SK-N-SH (cell line): ENCODE data around the gene IDH3G. TPM values are rescaled to one million over a fixed set of nuclear protein-coding genes. Genes with fewer than 3 reads are reported as not detected.

ENCODE experiments used
- CTCF ChIA-PET: fragments of 300-600, 350-600 bp; formaldehyde crosslinking; extraction: SDS; loops from one replicate; lab custom pipeline; 2021; lab: Yijun Ruan, JAX
- POLR2A ChIA-PET: fragments of 350-600 bp; sonication (Branson Sonifier 250); formaldehyde crosslinking; extraction: SDS; loops from one replicate; lab custom pipeline; 2020; ENCODE audit warnings: antibody characterized with exemption, inconsistent platforms; lab: Yijun Ruan, JAX
- DNase-seq: peaks from one replicate; pipeline ENCODE4 v3.0.0; 2012
- H2AFZ ChIP-seq: fragments of 200-600 bp; sonication (generic); 2 replicates; pipeline ENCODE4 v1.8.1; 2016; ENCODE audit warnings: antibody characterized with exemption, mild to moderate bottlenecking, low read depth
- H3F3A ChIP-seq: fragments of 200-600 bp; sonication (generic); replicated peaks from 2 replicates; pipeline ENCODE3; 2016; ENCODE audit warnings: antibody characterized with exemption, mild to moderate bottlenecking; ENCODE audit not compliant: insufficient read depth
- H3K27ac ChIP-seq, 2 experiments: fragments of 200-500 bp in 1 of 2; fragments of 200-600 bp in 1 of 2; sonication (Bioruptor generic) in 1 of 2; sonication (generic), shearing (Covaris generic) in 1 of 2; 2 replicates each; pipeline versions ENCODE4 v1.5.1 to v1.6.1; 2014 to 2016; ENCODE audit warnings: low read depth in 2 of 2, inconsistent platforms in 1 of 2, low read length in 1 of 2, mild to moderate bottlenecking in 1 of 2, mixed read lengths in 1 of 2
- H3K27me3 ChIP-seq: fragments of 200-600 bp; sonication (generic), shearing (Covaris generic); 2 replicates; pipeline ENCODE4 v1.6.1; 2016; ENCODE audit warnings: mixed run types; ENCODE audit not compliant: insufficient read depth
- H3K36me3 ChIP-seq, 2 experiments: fragments of 200-500 bp in 1 of 2; fragments of 200-600 bp in 1 of 2; sonication (Bioruptor generic) in 1 of 2; sonication (generic) in 1 of 2; replicated peaks in 1 of 2; 2 replicates each; pipeline versions ENCODE3 to v1.5.1; 2014 to 2016; ENCODE audit warnings: low read length in 1 of 2, mild to moderate bottlenecking in 1 of 2; ENCODE audit not compliant: insufficient read depth in 2 of 2, control insufficient read depth in 1 of 2
- H3K4me1 ChIP-seq, 2 experiments: fragments of 200-500 bp in 1 of 2; fragments of 200-600 bp in 1 of 2; sonication (Bioruptor generic) in 1 of 2; sonication (generic), shearing (Covaris generic) in 1 of 2; 2 replicates each; pipeline versions ENCODE4 v1.5.1 to v1.6.1; 2014 to 2016; ENCODE audit warnings: low read depth in 1 of 2, low read length in 1 of 2, mixed run types in 1 of 2; ENCODE audit not compliant: insufficient read depth in 2 of 2, control insufficient read depth in 1 of 2
- H3K4me2 ChIP-seq: fragments of 200-600 bp; sonication (generic), shearing (Covaris generic); 2 replicates; pipeline ENCODE4 v1.6.1; 2017; ENCODE audit warnings: mixed run types
- H3K4me3 ChIP-seq, 2 experiments: fragments of 200-500 bp in 1 of 2; fragments of 200-600 bp in 1 of 2; sonication (Bioruptor generic) in 1 of 2; sonication (generic), shearing (Covaris generic) in 1 of 2; 2 replicates each; pipeline versions ENCODE4 v1.5.1 to v1.8.1; 2014 to 2016; ENCODE audit warnings: low read depth in 2 of 2, inconsistent platforms in 1 of 2, low read length in 1 of 2, mild to moderate bottlenecking in 1 of 2, mixed read lengths in 1 of 2, moderate library complexity in 1 of 2
- H3K79me2 ChIP-seq: fragments of 200-600 bp; sonication (generic); 2 replicates; pipeline ENCODE4 v1.8.1; 2017; ENCODE audit warnings: mild to moderate bottlenecking; ENCODE audit not compliant: insufficient read depth
- H3K9ac ChIP-seq: fragments of 200-600 bp; sonication (generic); 2 replicates; pipeline ENCODE4 v1.6.1; 2017; ENCODE audit warnings: mixed run types
- H3K9me2 ChIP-seq: fragments of 200-600 bp; sonication (generic); 2 replicates; pipeline ENCODE4 v1.6.1; 2017; ENCODE audit warnings: mixed run types
- H3K9me3 ChIP-seq: fragments of 200-600 bp; sonication (generic); 2 replicates; pipeline ENCODE4 v1.6.1; 2017; ENCODE audit warnings: mixed run types, mild to moderate bottlenecking, moderate library complexity
- H4K20me1 ChIP-seq: fragments of 200-600 bp; sonication (generic); 2 replicates; pipeline ENCODE4 v1.6.1; 2017; ENCODE audit warnings: mild to moderate bottlenecking, mixed run types; ENCODE audit not compliant: insufficient read depth
- CHD2 ChIP-seq: fragments of 150-350 bp; IDR thresholded peaks from 2 replicates; pipeline ENCODE4 v1.6.1; 2018; ENCODE audit warnings: low read length; ENCODE audit not compliant: partially characterized antibody
- EP300 ChIP-seq, 2 experiments: IDR thresholded peaks; 2 replicates each; pipeline versions ENCODE4 v1.4.0 to v1.6.1; 2012; ENCODE audit warnings: borderline replicate concordance in 1 of 2, low read depth in 1 of 2, low read length in 1 of 2
- EZH2phosphoT487 ChIP-seq: fragments of 200-600 bp; sonication (generic); IDR thresholded peaks from 2 replicates; pipeline ENCODE4 v1.6.1; 2017; ENCODE audit warnings: low read depth, mixed run types, mild to moderate bottlenecking, antibody characterized with exemption, moderate library complexity, borderline replicate concordance
- MEF2A ChIP-seq: IDR thresholded peaks from 2 replicates; pipeline ENCODE4 v1.4.0; 2012; ENCODE audit warnings: low read depth, borderline replicate concordance
- MXI1 ChIP-seq: IDR thresholded peaks from 2 replicates; pipeline ENCODE4 v1.6.1; 2012; ENCODE audit warnings: mild to moderate bottlenecking, low read depth, low read length, improper control_type of control experiment
- NFIC ChIP-seq: IDR thresholded peaks from 2 replicates; pipeline ENCODE4 v1.4.0; 2012; ENCODE audit warnings: borderline replicate concordance
- RAD21 ChIP-seq: IDR thresholded peaks from 2 replicates; pipeline ENCODE4 v1.6.1; 2012; ENCODE audit warnings: mild to moderate bottlenecking, low read length
- RCOR1 ChIP-seq: fragments of 150-350 bp; IDR thresholded peaks from 2 replicates; pipeline ENCODE4 v1.6.1; 2017; ENCODE audit warnings: antibody characterized with exemption, low read length
- RFX5 ChIP-seq: IDR thresholded peaks from 2 replicates; pipeline ENCODE4 v1.6.1; 2012; ENCODE audit warnings: mild to moderate bottlenecking, improper control_type of control experiment, low read length
- SMC3 ChIP-seq: IDR thresholded peaks from 2 replicates; pipeline ENCODE4 v1.6.1; 2012; ENCODE audit warnings: low read depth, low read length, improper control_type of control experiment
- TCF12 ChIP-seq: IDR thresholded peaks from 2 replicates; pipeline ENCODE4 v1.4.0; 2012
- TEAD4 ChIP-seq: IDR thresholded peaks from 2 replicates; pipeline ENCODE4 v1.4.0; 2012; ENCODE audit warnings: mild to moderate bottlenecking, borderline replicate concordance; ENCODE audit not compliant: insufficient read depth
- YY1 ChIP-seq: IDR thresholded peaks from 2 replicates; pipeline ENCODE4 v1.4.0; 2012; ENCODE audit warnings: low read depth, mild to moderate bottlenecking
- WGBS: methylation state at CpG from one replicate; pipeline ENCODE4 v1.1.6; 2017; ENCODE audit warnings: low lambda C conversion rate; 5-methylcytosine and 5-hydroxymethylcytosine counted together
- polyA plus RNA-seq, 3 experiments: library from polyadenylated mRNA; depleted of rRNA; stranded (reverse); fragments of >200 nt; gene quantifications; 2 replicates each; pipeline ENCODE4 v1.2.3, GENCODE V29; 2012
- TF ChIP-seq, protein P1 (sequence below): fragments of 150-350 bp; IDR thresholded peaks from 2 replicates; pipeline ENCODE4 v1.6.1; 2017; ENCODE audit warnings: antibody characterized with exemption, low read length, low read depth, borderline replicate concordance
- TF ChIP-seq, protein P2 (sequence below): fragments of 150-350 bp; IDR thresholded peaks from 2 replicates; pipeline ENCODE4 v1.6.1; 2016; ENCODE audit warnings: mild to moderate bottlenecking, low read depth, low read length
- TF ChIP-seq, protein P3 (sequence below): IDR thresholded peaks from 2 replicates; pipeline ENCODE4 v1.6.1; 2012; ENCODE audit warnings: mild to moderate bottlenecking, low read depth, low read length, moderate library complexity
- TF ChIP-seq, protein P4 (sequence below): IDR thresholded peaks from 2 replicates; pipeline ENCODE4 v1.4.0; 2012; ENCODE audit warnings: low read depth
- TF ChIP-seq, protein P5 (sequence below): IDR thresholded peaks from 2 replicates; pipeline ENCODE4; 2012
- TF ChIP-seq, protein P6 (sequence below): IDR thresholded peaks from 2 replicates; pipeline ENCODE4 v1.4.0; 2012; ENCODE audit warnings: low read depth, borderline replicate concordance

The IDH3G gene
- polyA plus RNA-seq, 1 of the 3 experiments (the other 2 are of a cell fraction), result 107 TPM

DNA sequence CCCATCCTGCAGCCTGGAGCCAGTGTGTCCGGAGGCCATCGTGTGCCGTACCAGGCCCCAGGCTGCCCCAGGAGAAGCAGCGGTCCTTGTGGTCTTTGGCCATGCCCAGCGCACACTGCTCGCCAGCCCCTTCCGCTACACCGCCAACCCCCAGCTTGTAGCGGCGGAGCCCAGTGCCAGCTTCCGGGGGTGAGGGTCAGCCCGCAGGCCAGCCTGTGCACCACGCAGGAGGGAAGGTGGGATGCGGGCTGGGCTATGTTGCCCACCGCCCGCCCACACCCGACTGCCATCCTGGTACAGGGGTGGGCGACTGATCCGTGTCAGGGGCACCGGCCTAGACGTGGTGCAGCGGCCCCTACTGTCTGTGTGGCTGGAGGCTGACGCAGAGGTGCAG lies 21.0 kb downstream of the IDH3G start:
- H3K4me3 ChIP-seq, result no peak overlapping the region
- CTCF ChIA-PET, result interaction anchor here (1.0 kb wide), 1 partner anchor 174 kb away, joined by 6 read pairs; no protein-coding TSS in a partner anchor
- no peak for TF ChIP-seq TEAD4
- no peak for TF ChIP-seq EZH2phosphoT487
- TF ChIP-seq SMC3, result no peak
- TF ChIP-seq, protein P1, sequence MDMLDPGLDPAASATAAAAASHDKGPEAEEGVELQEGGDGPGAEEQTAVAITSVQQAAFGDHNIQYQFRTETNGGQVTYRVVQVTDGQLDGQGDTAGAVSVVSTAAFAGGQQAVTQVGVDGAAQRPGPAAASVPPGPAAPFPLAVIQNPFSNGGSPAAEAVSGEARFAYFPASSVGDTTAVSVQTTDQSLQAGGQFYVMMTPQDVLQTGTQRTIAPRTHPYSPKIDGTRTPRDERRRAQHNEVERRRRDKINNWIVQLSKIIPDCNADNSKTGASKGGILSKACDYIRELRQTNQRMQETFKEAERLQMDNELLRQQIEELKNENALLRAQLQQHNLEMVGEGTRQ, result no peak
- no peak for TF ChIP-seq CHD2
- no peak for TF ChIP-seq RAD21
- TF ChIP-seq, protein P2, sequence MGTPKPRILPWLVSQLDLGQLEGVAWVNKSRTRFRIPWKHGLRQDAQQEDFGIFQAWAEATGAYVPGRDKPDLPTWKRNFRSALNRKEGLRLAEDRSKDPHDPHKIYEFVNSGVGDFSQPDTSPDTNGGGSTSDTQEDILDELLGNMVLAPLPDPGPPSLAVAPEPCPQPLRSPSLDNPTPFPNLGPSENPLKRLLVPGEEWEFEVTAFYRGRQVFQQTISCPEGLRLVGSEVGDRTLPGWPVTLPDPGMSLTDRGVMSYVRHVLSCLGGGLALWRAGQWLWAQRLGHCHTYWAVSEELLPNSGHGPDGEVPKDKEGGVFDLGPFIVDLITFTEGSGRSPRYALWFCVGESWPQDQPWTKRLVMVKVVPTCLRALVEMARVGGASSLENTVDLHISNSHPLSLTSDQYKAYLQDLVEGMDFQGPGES, result no peak
- TF ChIP-seq, protein P3, sequence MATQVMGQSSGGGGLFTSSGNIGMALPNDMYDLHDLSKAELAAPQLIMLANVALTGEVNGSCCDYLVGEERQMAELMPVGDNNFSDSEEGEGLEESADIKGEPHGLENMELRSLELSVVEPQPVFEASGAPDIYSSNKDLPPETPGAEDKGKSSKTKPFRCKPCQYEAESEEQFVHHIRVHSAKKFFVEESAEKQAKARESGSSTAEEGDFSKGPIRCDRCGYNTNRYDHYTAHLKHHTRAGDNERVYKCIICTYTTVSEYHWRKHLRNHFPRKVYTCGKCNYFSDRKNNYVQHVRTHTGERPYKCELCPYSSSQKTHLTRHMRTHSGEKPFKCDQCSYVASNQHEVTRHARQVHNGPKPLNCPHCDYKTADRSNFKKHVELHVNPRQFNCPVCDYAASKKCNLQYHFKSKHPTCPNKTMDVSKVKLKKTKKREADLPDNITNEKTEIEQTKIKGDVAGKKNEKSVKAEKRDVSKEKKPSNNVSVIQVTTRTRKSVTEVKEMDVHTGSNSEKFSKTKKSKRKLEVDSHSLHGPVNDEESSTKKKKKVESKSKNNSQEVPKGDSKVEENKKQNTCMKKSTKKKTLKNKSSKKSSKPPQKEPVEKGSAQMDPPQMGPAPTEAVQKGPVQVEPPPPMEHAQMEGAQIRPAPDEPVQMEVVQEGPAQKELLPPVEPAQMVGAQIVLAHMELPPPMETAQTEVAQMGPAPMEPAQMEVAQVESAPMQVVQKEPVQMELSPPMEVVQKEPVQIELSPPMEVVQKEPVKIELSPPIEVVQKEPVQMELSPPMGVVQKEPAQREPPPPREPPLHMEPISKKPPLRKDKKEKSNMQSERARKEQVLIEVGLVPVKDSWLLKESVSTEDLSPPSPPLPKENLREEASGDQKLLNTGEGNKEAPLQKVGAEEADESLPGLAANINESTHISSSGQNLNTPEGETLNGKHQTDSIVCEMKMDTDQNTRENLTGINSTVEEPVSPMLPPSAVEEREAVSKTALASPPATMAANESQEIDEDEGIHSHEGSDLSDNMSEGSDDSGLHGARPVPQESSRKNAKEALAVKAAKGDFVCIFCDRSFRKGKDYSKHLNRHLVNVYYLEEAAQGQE, result no peak
- no peak for TF ChIP-seq NFIC
- TF ChIP-seq MXI1, result no peak
- no peak for TF ChIP-seq EP300 (IDR thresholded peaks at IDR 0.05; ENCODE audit: borderline replicate concordance in 1 of 2, low read depth in 1 of 2, low read length in 1 of 2)
- TF ChIP-seq TCF12, result no peak
- no peak for TF ChIP-seq MEF2A
- TF ChIP-seq, protein P4, sequence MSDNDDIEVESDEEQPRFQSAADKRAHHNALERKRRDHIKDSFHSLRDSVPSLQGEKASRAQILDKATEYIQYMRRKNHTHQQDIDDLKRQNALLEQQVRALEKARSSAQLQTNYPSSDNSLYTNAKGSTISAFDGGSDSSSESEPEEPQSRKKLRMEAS, result no peak
- TF ChIP-seq RCOR1, result no peak
- TF ChIP-seq, protein P5, sequence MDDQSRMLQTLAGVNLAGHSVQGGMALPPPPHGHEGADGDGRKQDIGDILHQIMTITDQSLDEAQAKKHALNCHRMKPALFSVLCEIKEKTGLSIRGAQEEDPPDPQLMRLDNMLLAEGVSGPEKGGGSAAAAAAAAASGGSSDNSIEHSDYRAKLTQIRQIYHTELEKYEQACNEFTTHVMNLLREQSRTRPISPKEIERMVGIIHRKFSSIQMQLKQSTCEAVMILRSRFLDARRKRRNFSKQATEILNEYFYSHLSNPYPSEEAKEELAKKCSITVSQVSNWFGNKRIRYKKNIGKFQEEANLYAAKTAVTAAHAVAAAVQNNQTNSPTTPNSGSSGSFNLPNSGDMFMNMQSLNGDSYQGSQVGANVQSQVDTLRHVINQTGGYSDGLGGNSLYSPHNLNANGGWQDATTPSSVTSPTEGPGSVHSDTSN, result no peak
- TF ChIP-seq RFX5, result no peak
- TF ChIP-seq, protein P6, sequence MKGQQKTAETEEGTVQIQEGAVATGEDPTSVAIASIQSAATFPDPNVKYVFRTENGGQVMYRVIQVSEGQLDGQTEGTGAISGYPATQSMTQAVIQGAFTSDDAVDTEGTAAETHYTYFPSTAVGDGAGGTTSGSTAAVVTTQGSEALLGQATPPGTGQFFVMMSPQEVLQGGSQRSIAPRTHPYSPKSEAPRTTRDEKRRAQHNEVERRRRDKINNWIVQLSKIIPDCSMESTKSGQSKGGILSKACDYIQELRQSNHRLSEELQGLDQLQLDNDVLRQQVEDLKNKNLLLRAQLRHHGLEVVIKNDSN, result no peak
- TF ChIP-seq YY1, result no peak
- TF ChIP-seq, all 33 proteins: peak for 0
- Histone ChIP-seq H3K36me3 (peaks cover 0 to 4% of the 10 kb centered on the region in 2 experiments), H4K20me1 (no peaks in the 10 kb centered on the region), H3K27me3 (no peaks in the 10 kb centered on the region), H3K9me3 (no peaks in the 10 kb centered on the region), H3K9ac (no peak overlapping the region), H2AFZ (no peak overlapping the region), H3K4me2 (no peak overlapping the region), H3K79me2 (no peaks in the 10 kb centered on the region), H3K4me1 (no peaks in the 10 kb centered on the region), H3K9me2 (no peaks in the 10 kb centered on the region), H3K27ac (no peak overlapping the region), H3F3A (no peaks in the 10 kb centered on the region)
- DNase-seq, result no peak
- POLR2A ChIA-PET, result no interaction called here
- 50% methylated on average over 3 of the region's 23 CpGs for WGBS
